B cell (primary cell): ENCODE results near the gene EXOC6. TPM values are rescaled to one million over a fixed set of nuclear protein-coding genes. Genes with fewer than 3 reads are reported as not detected.
"Not testable (repeated sequence)": the region's sequence is repeated elsewhere in the genome, so short reads cannot be mapped to it uniquely, and the experiment has no call there.

Source experiments
- ATAC-seq: fragments of 200-7000 bp; cut with Tn5 transposase; one replicate; pipeline ENCODE4 v1.10.0; 2021; ENCODE audit warnings: low read depth, mild to moderate bottlenecking, moderate number of reproducible peaks, moderate library complexity
- CTCF ChIA-PET: fragments of 350-600 bp; sonication (Branson Sonifier 250); formaldehyde crosslinking; loops from one replicate; lab custom pipeline; 2021; ENCODE audit warnings: antibody characterized with exemption, inconsistent platforms; lab: Charles Lee
- POLR2A ChIA-PET: fragments of 350-600 bp; sonication (Branson Sonifier 250); formaldehyde crosslinking; loops from one replicate; lab custom pipeline; 2021; ENCODE audit warnings: antibody characterized with exemption; lab: Charles Lee
- DNase-seq: peaks from one replicate; pipeline ENCODE4 v3.0.0; 2013
- H2AFZ ChIP-seq: 2 replicates; pipeline ENCODE4 v1.6.1; 2012; ENCODE audit warnings: mild to moderate bottlenecking, low read depth, low read length; ENCODE audit not compliant: insufficient read depth, poor library complexity, severe bottlenecking
- H3K27ac ChIP-seq, 2 donors: 1 replicate in 1 of 2; 2 replicates in 1 of 2; pipeline ENCODE4 v1.5.1; 2012 to 2013; ENCODE audit warnings: low read length in 2 of 2, mild to moderate bottlenecking in 2 of 2, moderate library complexity in 1 of 2
- H3K27me3 ChIP-seq, 4 experiments: fragments of 200-600 bp in 1 of 4; sonication (generic) in 1 of 4; replicated peaks in 1 of 4; 1 replicate in 2 of 4; 2 replicates in 2 of 4; pipeline versions ENCODE4 v1.6.1 to v1.7.0; 2013 to 2016; ENCODE audit warnings: low read length in 3 of 4, mild to moderate bottlenecking in 2 of 4, mixed read lengths in 1 of 4, moderate library complexity in 1 of 4; ENCODE audit not compliant: insufficient read depth in 4 of 4, control insufficient read depth in 3 of 4; ENCODE audit errors: control extremely low read depth in 1 of 4
- H3K36me3 ChIP-seq, 2 experiments: replicated peaks in 1 of 2; 1 replicate in 1 of 2; 2 replicates in 1 of 2; pipeline versions ENCODE4 v1.6.1 to v1.7.1; 2013; ENCODE audit warnings: low read length in 1 of 2; ENCODE audit not compliant: insufficient read depth in 2 of 2, control insufficient read depth in 1 of 2; ENCODE audit errors: control extremely low read depth in 1 of 2, extremely low read depth in 1 of 2
- H3K4me1 ChIP-seq, 2 donors: fragments of 200-600 bp in 1 of 2; sonication (generic) in 1 of 2; 1 replicate in 1 of 2; 2 replicates in 1 of 2; pipeline versions ENCODE4 v1.5.1 to v1.6.1; 2013 to 2017; ENCODE audit warnings: low read length in 2 of 2; ENCODE audit not compliant: control insufficient read depth in 2 of 2, insufficient read depth in 2 of 2
- H3K4me2 ChIP-seq: replicated peaks from 2 replicates; pipeline ENCODE3; 2012; ENCODE audit warnings: mild to moderate bottlenecking, low read depth, low read length; ENCODE audit not compliant: poor library complexity, severe bottlenecking
- H3K4me3 ChIP-seq, 5 experiments: fragments of 200-600 bp in 1 of 5; sonication (generic) in 1 of 5; 1 replicate in 3 of 5; 2 replicates in 2 of 5; pipeline versions ENCODE4 v1.5.1 to v1.7.0; 2011 to 2016; ENCODE audit warnings: low read length in 4 of 5, mild to moderate bottlenecking in 4 of 5, low read depth in 2 of 5, control low read depth in 1 of 5, moderate library complexity in 1 of 5; ENCODE audit not compliant: insufficient read depth in 1 of 5; ENCODE audit errors: control extremely low read depth in 1 of 5, extremely low read depth in 1 of 5
- H3K79me2 ChIP-seq: fragments of 200-600 bp; sonication (generic); one replicate; pipeline ENCODE4 v1.6.0; 2016; ENCODE audit warnings: low read length; ENCODE audit not compliant: control insufficient read depth, insufficient read depth
- H3K9ac ChIP-seq: fragments of 200-600 bp; sonication (generic); 2 replicates; pipeline ENCODE4 v1.6.1; 2017; ENCODE audit warnings: mild to moderate bottlenecking, low read length, moderate library complexity
- H3K9me3 ChIP-seq, 3 donors: one replicate each; pipeline versions ENCODE4 v1.6.1 to v1.7.1; 2013; ENCODE audit warnings: low read length in 2 of 3; ENCODE audit not compliant: control insufficient read depth in 2 of 3, insufficient read depth in 1 of 3; ENCODE audit errors: control extremely low read depth in 1 of 3
- H4K20me1 ChIP-seq: 2 replicates; pipeline ENCODE4 v1.6.0; 2012; ENCODE audit warnings: mild to moderate bottlenecking, low read length; ENCODE audit not compliant: insufficient read depth, control insufficient read depth, poor library complexity, severe bottlenecking
- H3K27ac Mint-ChIP-seq: one replicate; pipeline ENCODE4 v1.8.0; 2021; ENCODE audit warnings: mixed read lengths
- H3K27me3 Mint-ChIP-seq: one replicate; pipeline ENCODE4 v1.8.0; 2021; ENCODE audit warnings: mixed read lengths
- H3K4me1 Mint-ChIP-seq: one replicate; pipeline ENCODE4 v1.8.0; 2021; ENCODE audit warnings: mixed read lengths
- H3K4me3 Mint-ChIP-seq: one replicate; pipeline ENCODE4 v1.8.0; 2021; ENCODE audit warnings: mixed read lengths
- H3K9me3 Mint-ChIP-seq: one replicate; pipeline ENCODE4 v1.8.0; 2022; ENCODE audit warnings: mixed read lengths; ENCODE audit not compliant: insufficient read depth
- CTCF ChIP-seq: fragments of 200-600 bp; IDR thresholded peaks from one replicate; pipeline ENCODE4 v1.8.0; 2022; ENCODE audit warnings: antibody characterized with exemption, mild to moderate bottlenecking
- EZH2 ChIP-seq: IDR thresholded peaks from 2 replicates; pipeline ENCODE4 v1.6.1; 2012; ENCODE audit warnings: borderline replicate concordance, low read depth, mild to moderate bottlenecking, moderate library complexity, low read length; ENCODE audit not compliant: insufficient read depth, poor library complexity, severe bottlenecking
- WGBS: methylation state at CpG from one replicate; pipeline ENCODE4 v1.1.5; 2013; ENCODE audit warnings: missing lambda C conversion rate; ENCODE audit not compliant: insufficient coverage; 5-methylcytosine and 5-hydroxymethylcytosine counted together
- intact Hi-C: fragments of 100-400 bp; cut with micrococcal nuclease; formaldehyde crosslinking; loops from one replicate; pipeline ENCODE4 v1.10.0; 2022
- polyA plus RNA-seq: library from polyadenylated mRNA; depleted of rRNA; stranded (reverse); fragments of >200 nt; gene quantifications from 2 replicates; pipeline ENCODE4 v1.2.3, GENCODE V29; 2012
- total RNA-seq, 2 donors: library from RNA; stranded (reverse); fragments of 120-200 nt in 1 of 2; gene quantifications; 1 replicate in 1 of 2; 2 replicates in 1 of 2; pipeline versions ENCODE4 v1.2.3 to v1.2.4, GENCODE V29; 2013 to 2022

EXOC6 gene
- total and polyA plus RNA-seq, 2 donors (not counting 1 experiment from before 2014, with no cell fraction given): 7.9 to 22.6 TPM

GRCh38 chr10:93099670-93100069 lies 251.3 kb downstream of the EXOC6 start:
- 73% methylated on average over 6 of the region's 7 CpGs for WGBS
- H3K4me3 ChIP-seq: no peak overlapping the region
- DNase-seq: no peak
- no peaks in the 10 kb centered on the region for H3K79me2 ChIP-seq
- TF ChIP-seq EZH2: no peak
- TF ChIP-seq CTCF: no peak
- H3K9ac ChIP-seq: no peak overlapping the region
- ChIA-PET CTCF (no interaction called here), POLR2A (no interaction called here)
- no peak overlapping the region for H3K27ac ChIP-seq
- no peaks in the 10 kb centered on the region for H3K4me1 ChIP-seq
- Mint-ChIP-seq H3K4me1 (no peaks in the 10 kb centered on the region), H3K4me3 (no peak overlapping the region), H3K27ac (no peak overlapping the region), H3K9me3 (no peaks in the 10 kb centered on the region), H3K27me3 (peaks cover 12% of the 10 kb centered on the region)
- peaks cover 0 to 2% (median 0%) of the 10 kb centered on the region in 3 donors for H3K9me3 ChIP-seq
- intact Hi-C loops: no loop called here
- no peak for ATAC-seq
- H3K36me3 ChIP-seq: no peaks in the 10 kb centered on the region
- H4K20me1 ChIP-seq: no peaks in the 10 kb centered on the region
- H2AFZ ChIP-seq: no peak overlapping the region
- no peak overlapping the region for H3K4me2 ChIP-seq
- no peaks in the 10 kb centered on the region for H3K27me3 ChIP-seq

GRCh38 chr10:93101148-93101547 lies 252.8 kb downstream of the EXOC6 start:
- peaks cover 12% of the 10 kb centered on the region for H3K27me3 Mint-ChIP-seq
- H3K79me2 ChIP-seq, ATAC-seq, POLR2A ChIA-PET, H2AFZ ChIP-seq, H3K4me3 Mint-ChIP-seq, H3K4me3 ChIP-seq, H3K9ac ChIP-seq, H3K27me3 ChIP-seq, H3K4me1 ChIP-seq, H3K9me3 ChIP-seq, H3K4me1 Mint-ChIP-seq, H3K9me3 Mint-ChIP-seq, DNase-seq, H4K20me1 ChIP-seq, H3K27ac Mint-ChIP-seq, H3K36me3 ChIP-seq, H3K27ac ChIP-seq, intact Hi-C loops, H3K4me2 ChIP-seq: not testable (repeated sequence)
- 94% methylated on average over 3 of the region's 3 CpGs for WGBS
- CTCF ChIA-PET: interaction anchor here (0.7 kb wide), 1 partner anchor 15 kb away, joined by 3 read pairs; no protein-coding TSS in a partner anchor
